Measurements from ENCODE around the gene RRAS.
A peak's percentile ranks its signal among the peaks of the same experiment; 100 is the strongest.

RRAS gene

DNA sequence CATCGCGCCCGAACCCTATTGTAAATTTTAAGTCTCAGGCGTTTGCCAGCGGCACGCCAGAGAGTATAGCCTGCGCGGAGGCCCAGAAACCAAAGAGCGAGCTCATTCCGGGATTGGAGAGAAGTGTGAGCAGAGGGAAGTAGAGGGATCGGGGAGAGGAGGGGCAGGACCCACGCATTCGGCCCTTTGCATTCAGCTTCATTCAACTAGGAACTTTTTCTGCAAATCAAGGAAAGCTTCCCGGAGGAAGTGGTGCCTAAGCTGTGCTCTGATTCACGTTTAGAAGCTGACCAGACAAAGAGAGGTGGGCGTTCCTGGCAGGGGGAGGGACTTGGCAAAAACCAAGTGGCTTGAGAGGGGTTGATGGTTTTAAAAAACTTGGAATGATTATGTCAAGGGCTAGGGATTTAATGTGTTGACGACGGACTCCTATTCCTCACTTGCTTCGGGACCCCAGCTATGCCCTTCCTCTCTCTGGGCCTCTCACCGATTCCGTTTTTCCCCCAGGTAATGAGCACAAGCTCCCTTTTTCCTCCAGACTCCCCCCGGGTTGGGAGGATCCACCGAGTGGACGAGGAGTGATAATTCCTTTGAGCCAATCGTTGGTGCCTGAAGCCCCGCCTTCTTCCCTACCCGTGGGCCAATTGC lies 36.3 kb upstream of the RRAS start:
- TF ChIP-seq, protein P1, sequence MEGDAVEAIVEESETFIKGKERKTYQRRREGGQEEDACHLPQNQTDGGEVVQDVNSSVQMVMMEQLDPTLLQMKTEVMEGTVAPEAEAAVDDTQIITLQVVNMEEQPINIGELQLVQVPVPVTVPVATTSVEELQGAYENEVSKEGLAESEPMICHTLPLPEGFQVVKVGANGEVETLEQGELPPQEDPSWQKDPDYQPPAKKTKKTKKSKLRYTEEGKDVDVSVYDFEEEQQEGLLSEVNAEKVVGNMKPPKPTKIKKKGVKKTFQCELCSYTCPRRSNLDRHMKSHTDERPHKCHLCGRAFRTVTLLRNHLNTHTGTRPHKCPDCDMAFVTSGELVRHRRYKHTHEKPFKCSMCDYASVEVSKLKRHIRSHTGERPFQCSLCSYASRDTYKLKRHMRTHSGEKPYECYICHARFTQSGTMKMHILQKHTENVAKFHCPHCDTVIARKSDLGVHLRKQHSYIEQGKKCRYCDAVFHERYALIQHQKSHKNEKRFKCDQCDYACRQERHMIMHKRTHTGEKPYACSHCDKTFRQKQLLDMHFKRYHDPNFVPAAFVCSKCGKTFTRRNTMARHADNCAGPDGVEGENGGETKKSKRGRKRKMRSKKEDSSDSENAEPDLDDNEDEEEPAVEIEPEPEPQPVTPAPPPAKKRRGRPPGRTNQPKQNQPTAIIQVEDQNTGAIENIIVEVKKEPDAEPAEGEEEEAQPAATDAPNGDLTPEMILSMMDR (IDR thresholded peaks at IDR 0.05; ENCODE audit: low read depth, low read length): no peak
- peak overlapping the region; percentile 51 for H3K4me3 ChIP-seq (ENCODE audit: low read depth, low read length)

DNA sequence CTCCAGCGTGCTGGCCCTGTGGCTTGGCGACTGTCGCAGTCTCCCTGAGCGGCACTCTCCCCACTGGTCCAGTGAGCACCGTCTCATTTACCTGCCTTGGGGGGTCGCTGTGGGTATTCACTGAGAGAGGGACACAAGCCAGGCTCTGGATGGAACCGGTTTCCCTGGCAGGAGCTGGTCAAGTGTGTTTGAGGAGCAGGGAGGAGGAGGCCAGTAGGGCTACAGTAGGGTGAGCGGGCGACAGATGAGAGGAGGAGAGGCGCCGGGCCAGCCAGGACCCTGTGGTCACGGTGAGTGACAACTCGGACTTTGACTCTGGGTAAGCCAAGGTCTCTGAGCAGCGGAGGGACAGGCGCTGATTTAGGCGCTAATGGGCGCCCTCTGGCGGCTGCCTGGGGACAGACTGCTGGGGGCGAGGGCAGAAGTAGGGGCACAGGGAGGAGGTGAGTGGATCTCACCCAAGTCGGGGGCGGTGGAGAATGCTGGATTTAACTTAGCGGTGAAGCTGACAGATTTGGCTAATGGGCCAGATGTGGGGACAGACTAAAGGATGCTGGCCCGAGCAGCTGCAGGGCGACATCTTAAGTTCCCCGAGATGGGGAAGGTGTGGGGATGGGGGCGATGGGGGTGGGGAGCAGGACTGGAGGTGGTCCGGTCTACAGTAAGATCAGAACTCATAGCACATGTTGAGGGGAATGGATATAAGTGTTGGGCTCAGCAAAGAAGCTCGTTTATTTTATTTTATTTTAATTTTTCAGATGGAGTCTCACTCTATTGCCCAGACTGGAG lies 32.4 kb upstream of the RRAS start:
- no peak overlapping the region for H3K4me3 ChIP-seq (ENCODE audit: low read depth, low read length)

DNA sequence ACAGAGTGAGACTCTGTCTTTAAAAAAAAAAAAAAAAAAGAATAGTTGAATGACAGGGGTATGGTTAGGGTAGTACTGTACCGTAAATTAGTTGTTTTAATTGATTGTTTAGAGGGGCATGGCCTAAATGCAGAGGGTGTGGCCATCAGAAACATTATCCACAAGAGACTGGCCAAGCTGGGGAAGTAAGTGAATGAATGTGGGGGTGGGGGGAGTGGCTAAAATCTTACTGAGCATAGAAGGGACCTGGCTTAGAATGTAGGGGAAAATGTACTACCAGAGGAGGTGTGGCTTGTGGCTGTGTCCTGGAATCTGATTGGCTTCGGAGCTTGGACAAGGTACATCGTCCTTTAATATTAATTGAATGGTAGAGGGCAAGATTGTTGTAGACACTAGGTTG lies 29.6 kb upstream of the RRAS start:
- TF ChIP-seq, protein P1 (IDR thresholded peaks at IDR 0.05; ENCODE audit: low read depth, low read length): no peak
- H3K4me3 ChIP-seq (ENCODE audit: low read depth, low read length): no peak overlapping the region

More for the DNA sequence above, 32.4 kb upstream of the RRAS start:
- TF ChIP-seq, protein P1 (IDR thresholded peaks at IDR 0.05; ENCODE audit: low read depth, low read length): peak; percentile 71

DNA sequence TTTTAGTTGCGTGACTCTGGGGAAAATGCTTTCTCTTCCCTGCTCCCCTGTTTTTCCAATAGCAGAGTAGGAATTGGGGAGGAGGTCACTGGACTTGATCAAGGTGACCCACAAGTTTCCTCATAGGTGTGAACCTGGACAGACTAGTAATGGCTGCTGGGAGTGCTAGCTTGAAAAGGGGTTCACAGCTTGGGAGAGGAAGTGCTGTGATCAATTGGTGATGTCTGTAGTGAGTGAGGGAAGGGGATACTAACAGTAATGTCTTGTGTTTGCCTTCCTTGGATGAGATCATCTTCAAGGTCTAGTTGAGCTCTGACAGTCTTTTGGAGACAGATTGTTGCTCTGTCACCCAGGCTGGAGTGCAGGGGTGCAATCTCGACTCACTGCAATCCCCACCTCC lies 27.5 kb upstream of the RRAS start:
- TF ChIP-seq, protein P1 (IDR thresholded peaks at IDR 0.05; ENCODE audit: low read depth, low read length): no peak
- no peak overlapping the region for H3K4me3 ChIP-seq (ENCODE audit: low read depth, low read length)

DNA sequence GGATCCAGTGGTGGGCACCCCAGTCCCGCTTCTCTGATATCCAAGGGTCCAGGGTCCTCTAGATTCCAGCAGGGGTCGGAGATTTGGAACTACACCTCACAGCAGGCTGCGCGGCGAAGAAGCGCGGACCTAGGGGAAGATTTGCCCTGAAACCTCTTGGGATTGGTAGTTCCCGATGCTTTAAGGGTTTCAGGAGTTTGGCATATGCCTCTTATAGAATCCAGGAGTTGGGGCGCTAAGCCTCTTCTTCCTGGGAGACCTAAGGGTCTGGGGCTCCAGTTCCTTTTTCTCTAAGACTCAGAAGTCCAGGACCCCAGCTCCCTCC lies 26.1 kb upstream of the RRAS start:
- TF ChIP-seq, protein P1 (IDR thresholded peaks at IDR 0.05; ENCODE audit: low read depth, low read length): no peak
- peak overlapping the region; percentile 96 for H3K4me3 ChIP-seq (ENCODE audit: low read depth, low read length)

DNA sequence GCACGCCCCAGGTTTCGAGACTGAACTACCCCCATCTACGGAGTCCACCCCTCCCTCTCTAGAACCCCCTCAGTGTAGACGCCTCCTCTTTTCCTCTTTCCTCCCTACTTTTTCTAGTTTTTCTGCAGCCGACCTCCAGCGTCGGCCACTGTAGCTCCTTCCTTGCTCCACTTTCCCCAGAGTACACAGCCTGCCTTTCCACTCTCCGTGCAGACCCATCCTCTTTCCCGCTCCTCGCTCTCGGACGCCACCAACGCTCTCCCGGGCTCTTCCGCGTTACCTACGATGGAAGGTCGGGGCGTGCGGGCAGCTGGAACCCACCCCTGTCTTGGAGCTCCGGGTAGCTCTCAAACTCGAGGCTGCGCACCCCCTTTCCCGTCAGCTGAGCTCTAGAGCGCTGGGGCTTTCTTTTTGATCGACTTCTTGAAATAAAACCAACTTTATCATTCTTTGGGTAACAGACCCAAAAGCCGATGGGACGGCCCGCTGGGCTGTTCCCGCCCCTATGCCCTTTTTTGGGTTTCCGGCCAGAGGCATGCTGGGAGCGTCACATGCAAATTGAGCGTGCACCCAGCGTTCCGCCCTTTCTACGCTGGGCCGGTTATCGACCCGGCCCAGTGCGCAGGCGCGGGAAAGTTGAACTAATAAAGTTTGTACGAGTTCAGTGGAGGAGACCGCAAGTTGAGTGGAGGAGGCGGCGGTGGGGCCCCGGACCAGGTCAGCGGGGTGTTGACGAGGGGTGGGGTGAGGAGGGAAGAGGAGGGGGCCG lies 25.6 kb upstream of the RRAS start, which contains the start of the genes BCL2L12 and IRF3:
BCL2L12 (plus strand) TSS at position 583 of the 769 bp plus-strand sequence. CDS start 760 bp downstream, outside the sequence.
IRF3 (minus strand) TSS at position 507 of the 769 bp plus-strand sequence. CDS start 1,019 bp downstream, outside the sequence.
- H3K4me3 ChIP-seq (ENCODE audit: low read depth, low read length): peak within 1 kb of the TSS; percentile 96
- TF ChIP-seq, protein P1 (IDR thresholded peaks at IDR 0.05; ENCODE audit: low read depth, low read length): no peak
